Activated CD4-positive, alpha-beta T cell treated with anti-CD3 and anti-CD28 coated beads for 1 hour (primary cell): Measurements from ENCODE around the gene IL13RA1.
"Not testable (repeated sequence)": the region's sequence is repeated elsewhere in the genome, so short reads cannot be mapped to it uniquely, and the experiment has no call there.

Experiments used
- DNase-seq: peaks from one replicate; pipeline ENCODE4 v3.0.0-alpha.2; 2020

Gene IL13RA1

GRCh38 chrX:118726887-118727685 lies at the start of gene IL13RA1:
IL13RA1 (plus strand) TSS chrX:118727606; CDS start chrX:118727639, 33 bp downstream.
- DNase-seq: no peak

- no peak for DNase-seq
Measured at GRCh38 chrX:118679290-118679689, 48.1 kb upstream of the IL13RA1 start.

GRCh38 chrX:118682258-118683014 lies 45.0 kb upstream of the IL13RA1 start:
- no peak for DNase-seq

- no peak for DNase-seq
Measured at GRCh38 chrX:118685393-118685792, 42.0 kb upstream of the IL13RA1 start.

- DNase-seq: no peak
Measured at GRCh38 chrX:118688935-118689334, 38.5 kb upstream of the IL13RA1 start.

GRCh38 chrX:118693843-118694242 lies 33.6 kb upstream of the IL13RA1 start:
- DNase-seq: no peak

- no peak for DNase-seq
Measured at GRCh38 chrX:118694638-118695037, 32.8 kb upstream of the IL13RA1 start.

- DNase-seq: no peak
Measured at GRCh38 chrX:118698516-118699170, 28.8 kb upstream of the IL13RA1 start.

GRCh38 chrX:118702741-118703140 lies 24.7 kb upstream of the IL13RA1 start:
- no peak for DNase-seq

GRCh38 chrX:118706681-118707080 lies 20.7 kb upstream of the IL13RA1 start:
- DNase-seq: no peak

GRCh38 chrX:118714521-118714920 lies 12.9 kb upstream of the IL13RA1 start:
- DNase-seq: no peak

- not testable (repeated sequence) for DNase-seq
Measured at GRCh38 chrX:118715917-118716316, 11.5 kb upstream of the IL13RA1 start.

- DNase-seq: not testable (repeated sequence)
Measured at GRCh38 chrX:118716833-118717232, 10.6 kb upstream of the IL13RA1 start.

- DNase-seq: no peak
Measured at GRCh38 chrX:118717678-118718391, 9.6 kb upstream of the IL13RA1 start.

GRCh38 chrX:118718737-118719136 lies 8.7 kb upstream of the IL13RA1 start:
- DNase-seq: no peak

- DNase-seq: no peak
Measured at GRCh38 chrX:118720058-118720707, 7.2 kb upstream of the IL13RA1 start.

GRCh38 chrX:118723376-118723775 lies 4.0 kb upstream of the IL13RA1 start:
- no peak for DNase-seq

GRCh38 chrX:118724365-118724764 lies 3.0 kb upstream of the IL13RA1 start:
- DNase-seq: no peak

- DNase-seq: no peak
Measured at GRCh38 chrX:118724775-118725174, 2.6 kb upstream of the IL13RA1 start.

- no peak for DNase-seq
Measured at GRCh38 chrX:118726396-118726795, 1.0 kb upstream of the IL13RA1 start.

GRCh38 chrX:118727686-118728339 lies 407 bp downstream of the IL13RA1 start:
- DNase-seq: no peak
